M059J (cell line): ENCODE measurements around the gene RGMA. TPM values are rescaled to one million over a fixed set of nuclear protein-coding genes. Genes with fewer than 3 reads are reported as not detected.
A peak's percentile ranks its signal among the peaks of the same experiment; 100 is the strongest.

Experiments
- DNase-seq: peaks from one replicate; pipeline ENCODE4 v3.0.0-alpha.2; 2012; ENCODE audit warnings: low read depth
- total RNA-seq: library from RNA; depleted of rRNA; stranded (reverse); fragments of >200 nt; shearing (Covaris generic); gene quantifications from 2 replicates; pipeline ENCODE4 v1.2.3, GENCODE V29; 2014

Gene RGMA
- total RNA-seq, 1 experiment from 2014 or later: not detected

- no peak for DNase-seq
Observed at GRCh38 chr15:93093765-93094164, 4.8 kb upstream of the RGMA start.

- no peak for DNase-seq
Observed at GRCh38 chr15:93091465-93091864, 2.5 kb upstream of the RGMA start.

GRCh38 chr15:93089727-93090305 lies 805 bp upstream of the RGMA start:
- DNase-seq: no peak

- peak; percentile 32 for DNase-seq
Observed at GRCh38 chr15:93088200-93088980, 621 bp downstream of the RGMA start.

GRCh38 chr15:93087825-93088199 lies 1.2 kb downstream of the RGMA start:
- peak; percentile 50 for DNase-seq

- no peak for DNase-seq
Observed at GRCh38 chr15:93086791-93087190, 2.2 kb downstream of the RGMA start.

GRCh38 chr15:93085692-93086091 lies 3.3 kb downstream of the RGMA start:
- no peak for DNase-seq

GRCh38 chr15:93082861-93083260 lies 6.2 kb downstream of the RGMA start:
- DNase-seq: no peak

GRCh38 chr15:93081399-93081798 lies 7.6 kb downstream of the RGMA start:
- DNase-seq: no peak

GRCh38 chr15:93080451-93080850 lies 8.6 kb downstream of the RGMA start:
- no peak for DNase-seq

GRCh38 chr15:93076875-93077274 lies 12.1 kb downstream of the RGMA start:
- DNase-seq: no peak

GRCh38 chr15:93076217-93076616 lies 12.8 kb downstream of the RGMA start:
- no peak for DNase-seq

- no peak for DNase-seq
Observed at GRCh38 chr15:93074599-93074998, 14.4 kb downstream of the RGMA start.

- no peak for DNase-seq
Observed at GRCh38 chr15:93073465-93073952, 15.5 kb downstream of the RGMA start.

- DNase-seq: peak; percentile 55
Observed at GRCh38 chr15:93072411-93073394, 16.3 kb downstream of the RGMA start.

- DNase-seq: no peak
Observed at GRCh38 chr15:93072011-93072410, 17.0 kb downstream of the RGMA start.

- no peak for DNase-seq
Observed at GRCh38 chr15:93071469-93071936, 17.5 kb downstream of the RGMA start.

GRCh38 chr15:93070551-93071296 lies 18.3 kb downstream of the RGMA start:
- DNase-seq: no peak

GRCh38 chr15:93070132-93070531 lies 18.9 kb downstream of the RGMA start:
- no peak for DNase-seq

GRCh38 chr15:93068581-93069199 lies 20.3 kb downstream of the RGMA start:
- no peak for DNase-seq

GRCh38 chr15:93067649-93068085 lies 21.3 kb downstream of the RGMA start:
- no peak for DNase-seq
